Pancreas (tissue), 10 donors: ENCODE measurements around the gene C11orf91. TPM values are rescaled to one million over a fixed set of nuclear protein-coding genes. Genes with fewer than 3 reads are reported as not detected.

Source experiments
- ATAC-seq, 4 donors: fragments of 200-7000 bp; cut with Tn5 transposase; one replicate each; pipeline versions ENCODE4 v1.8.0 to v1.9.1; 2020; ENCODE audit warnings: mild to moderate bottlenecking in 4 of 4, moderate library complexity in 4 of 4
- DNase-seq, 6 donors: peaks; one replicate each; pipeline ENCODE4 v3.0.0-alpha.2; 2020
- FAIRE-seq: peaks from 2 replicates; lab custom pipeline; 2012; peaks lifted over from hg19 to GRCh38; lab: Jason Lieb, UNC
- H3K27ac ChIP-seq, 4 donors: fragments of 200-600 bp; sonication (generic); 1 replicate in 3 of 4; 2 replicates in 1 of 4; pipeline versions ENCODE4 v1.5.0 to v1.8.0; 2020
- H3K27me3 ChIP-seq, 4 donors: fragments of 200-600 bp; one replicate each; pipeline ENCODE4 v1.8.0; 2021
- H3K36me3 ChIP-seq, 3 donors: fragments of 200-600 bp; sonication (generic) in 1 of 3; one replicate each; pipeline versions ENCODE4 v1.5.0 to v1.8.0; 2020 to 2021
- H3K4me1 ChIP-seq, 3 donors: fragments of 200-600 bp; one replicate each; pipeline ENCODE4 v1.8.0; 2021
- H3K4me3 ChIP-seq, 4 donors: fragments of 200-600 bp; sonication (generic) in 2 of 4; one replicate each; pipeline versions ENCODE4 v1.5.0 to v1.8.0; 2020 to 2021
- H3K9me3 ChIP-seq, 4 donors: fragments of 200-600 bp; one replicate each; pipeline ENCODE4 v1.8.0; 2021
- WGBS, 2 donors: extraction: QIAGEN DNeasy Blood & Tissue Kit; methylation state at CpG; one replicate each; pipeline ENCODE4 v1.1.7; 2013; 5-methylcytosine and 5-hydroxymethylcytosine counted together
- intact Hi-C, 3 donors: fragments of 100-400 bp; cut with DNase I; formaldehyde crosslinking; loops; one replicate each; pipeline versions ENCODE4 v1.11.1 to v1.14.2; 2022
- polyA plus RNA-seq, 2 donors: library from polyadenylated mRNA; stranded (reverse); fragments of 200-250 nt; gene quantifications; one replicate each; pipeline ENCODE4 v1.2.3, GENCODE V29; 2013
- total RNA-seq, 6 donors: library from RNA; stranded (reverse); fragmentation: NEBNext Ultra II Directional in 4 of 6; extraction: Animal tissue kit (Norgen Biotek cat#: 25700) in 4 of 6; gene quantifications; one replicate each; pipeline versions ENCODE4 v1.2.1 to v1.2.4, GENCODE V29; 2021 to 2023
- TF ChIP-seq, protein P1 (sequence below), 4 donors: fragments of 200-600 bp; sonication (generic) in 3 of 4; IDR thresholded peaks; one replicate each; pipeline versions ENCODE4 v1.5.0 to v1.8.0; 2021; ENCODE audit warnings: antibody characterized with exemption in 4 of 4
- donor health status: healthy with polysubstance abuse.
- donor health status: DM: no; HTN: no; CAD: no; lungs with moderate emphysema.
- donor health status: DM: no; HTN: no; CAD: no.
- donor health status: control.
- donor health status: control.
- donor health status: Bipolar disorder and iron deficiency.
- donor health status: DM: yes; HTN: yes; CAD: no.
- donor health status: DM: no; HTN: no; CAD: no.
- donor health status: DM: no; HTN: no; CAD: no.
- donor health status: DM: yes; HTN: yes; CAD: no.

Gene C11orf91
- total and polyA plus RNA-seq, 8 donors = 0.26 to 0.31 (median 0.28) TPM; not detected in 5

DNA sequence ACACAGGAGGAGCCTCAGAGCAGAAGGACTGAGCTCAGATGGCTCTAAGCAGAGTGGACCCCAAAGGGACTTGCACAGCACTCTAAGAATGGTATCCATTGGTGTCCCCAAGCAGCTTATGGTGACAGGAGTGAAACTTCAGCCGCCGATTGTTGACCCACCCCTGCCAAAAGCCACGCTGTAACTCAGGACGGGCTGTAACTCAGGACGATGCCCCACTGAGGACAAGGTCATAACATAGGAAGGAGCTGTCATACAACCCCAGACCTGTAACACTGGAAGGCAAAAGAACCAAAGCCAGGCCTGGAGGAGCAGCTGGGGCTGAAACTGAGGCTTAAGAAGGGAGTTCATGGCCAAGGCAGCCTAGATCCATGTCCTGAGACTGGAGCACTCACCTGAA is 21.4 kb upstream of the C11orf91 start:
- Histone ChIP-seq H3K36me3 (peaks cover 0 to 24% (median 7%) of the 10 kb centered on the region in 3 donors), H3K9me3 (no peaks in the 10 kb centered on the region), H3K27ac (peak overlapping the region in 2 of 4 donors; percentile 4 to 68), H3K4me3 (no peak overlapping the region), H3K27me3 (no peaks in the 10 kb centered on the region), H3K4me1 (peaks cover 0 to 25% (median 5%) of the 10 kb centered on the region in 3 donors)
- intact Hi-C loops = no loop called here
- 75 to 81% methylated on average over 5 of the region's 5 CpGs for WGBS, 2 donors
- TF ChIP-seq, protein P1, sequence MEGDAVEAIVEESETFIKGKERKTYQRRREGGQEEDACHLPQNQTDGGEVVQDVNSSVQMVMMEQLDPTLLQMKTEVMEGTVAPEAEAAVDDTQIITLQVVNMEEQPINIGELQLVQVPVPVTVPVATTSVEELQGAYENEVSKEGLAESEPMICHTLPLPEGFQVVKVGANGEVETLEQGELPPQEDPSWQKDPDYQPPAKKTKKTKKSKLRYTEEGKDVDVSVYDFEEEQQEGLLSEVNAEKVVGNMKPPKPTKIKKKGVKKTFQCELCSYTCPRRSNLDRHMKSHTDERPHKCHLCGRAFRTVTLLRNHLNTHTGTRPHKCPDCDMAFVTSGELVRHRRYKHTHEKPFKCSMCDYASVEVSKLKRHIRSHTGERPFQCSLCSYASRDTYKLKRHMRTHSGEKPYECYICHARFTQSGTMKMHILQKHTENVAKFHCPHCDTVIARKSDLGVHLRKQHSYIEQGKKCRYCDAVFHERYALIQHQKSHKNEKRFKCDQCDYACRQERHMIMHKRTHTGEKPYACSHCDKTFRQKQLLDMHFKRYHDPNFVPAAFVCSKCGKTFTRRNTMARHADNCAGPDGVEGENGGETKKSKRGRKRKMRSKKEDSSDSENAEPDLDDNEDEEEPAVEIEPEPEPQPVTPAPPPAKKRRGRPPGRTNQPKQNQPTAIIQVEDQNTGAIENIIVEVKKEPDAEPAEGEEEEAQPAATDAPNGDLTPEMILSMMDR (IDR thresholded peaks at IDR 0.05) = no peak
- no peak for FAIRE-seq
- ATAC-seq = no peak
- no peak for DNase-seq

GRCh38 chr11:33721426-33721825 is 20.8 kb upstream of the C11orf91 start:
- Histone ChIP-seq H3K4me1 (peaks cover 0 to 30% (median 5%) of the 10 kb centered on the region in 3 donors), H3K4me3 (no peak overlapping the region), H3K27ac (peak overlapping the region in 1 of 4 donors; percentile 18), H3K9me3 (no peaks in the 10 kb centered on the region), H3K27me3 (no peaks in the 10 kb centered on the region), H3K36me3 (peaks cover 0 to 28% (median 7%) of the 10 kb centered on the region in 3 donors)
- intact Hi-C loops = no loop called here
- FAIRE-seq = no peak
- no peak for ATAC-seq
- TF ChIP-seq, protein P1 (IDR thresholded peaks at IDR 0.05) = no peak
- 12 to 16% methylated on average over 1 of the region's 1 CpG for WGBS, 2 donors
- no peak for DNase-seq

GRCh38 chr11:33719587-33719986 is 19.0 kb upstream of the C11orf91 start:
- DNase-seq = no peak
- Histone ChIP-seq H3K27ac (no peak overlapping the region), H3K4me3 (no peak overlapping the region), H3K36me3 (peaks cover 0 to 28% (median 7%) of the 10 kb centered on the region in 3 donors), H3K9me3 (no peaks in the 10 kb centered on the region), H3K4me1 (peaks cover 5 to 27% (median 11%) of the 10 kb centered on the region in 3 donors), H3K27me3 (no peaks in the 10 kb centered on the region)
- TF ChIP-seq, protein P1 (IDR thresholded peaks at IDR 0.05) = no peak
- intact Hi-C loops = no loop called here
- no peak for FAIRE-seq
- no peak for ATAC-seq
- WGBS, 2 donors = 81 to 85% methylated on average over 5 of the region's 5 CpGs

GRCh38 chr11:33718440-33718839 is 17.8 kb upstream of the C11orf91 start:
- H3K27me3 ChIP-seq = no peaks in the 10 kb centered on the region
- TF ChIP-seq, protein P1 (IDR thresholded peaks at IDR 0.05) = no peak
- H3K36me3 ChIP-seq = peaks cover 0 to 28% (median 7%) of the 10 kb centered on the region in 3 donors
- H3K4me1 ChIP-seq = peaks cover 10 to 25% (median 22%) of the 10 kb centered on the region in 3 donors
- no peak for ATAC-seq
- no peak overlapping the region for H3K4me3 ChIP-seq
- H3K9me3 ChIP-seq = no peaks in the 10 kb centered on the region
- WGBS, 2 donors = 73 to 78% methylated on average over 2 of the region's 2 CpGs
- H3K27ac ChIP-seq = no peak overlapping the region
- intact Hi-C loops = no loop called here
- FAIRE-seq = no peak
- no peak for DNase-seq

DNA sequence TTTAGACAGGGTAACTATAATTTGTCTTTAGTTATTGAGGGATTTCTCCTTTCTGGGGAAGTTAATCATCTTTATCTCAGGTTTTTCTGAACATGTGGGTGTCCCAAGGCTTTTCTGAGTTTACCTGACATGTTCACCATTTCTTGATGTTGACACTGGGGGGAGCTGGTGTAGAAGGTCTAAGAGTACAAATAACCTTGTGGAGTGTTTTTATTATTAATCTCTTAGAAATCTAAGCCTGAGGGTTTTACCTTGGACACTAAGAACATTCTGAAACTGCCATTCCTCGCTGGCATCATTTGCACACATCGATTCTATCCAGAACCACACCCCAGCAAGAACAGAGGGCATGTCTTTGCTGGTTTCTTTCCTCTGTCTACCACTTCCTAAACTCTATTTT is 15.6 kb upstream of the C11orf91 start:
- Histone ChIP-seq H3K36me3 (peaks cover 0 to 28% (median 7%) of the 10 kb centered on the region in 3 donors), H3K4me3 (no peak overlapping the region), H3K4me1 (peaks cover 15 to 32% (median 24%) of the 10 kb centered on the region in 3 donors), H3K27me3 (no peaks in the 10 kb centered on the region), H3K27ac (peak overlapping the region in 1 of 4 donors; percentile 17), H3K9me3 (no peaks in the 10 kb centered on the region)
- FAIRE-seq = no peak
- intact Hi-C loops = no loop called here
- 18 to 22% methylated on average over 2 of the region's 2 CpGs for WGBS, 2 donors
- ATAC-seq = peak in 2 of 4 donors; percentile 59 to 72
- no peak for DNase-seq
- TF ChIP-seq, protein P1 (IDR thresholded peaks at IDR 0.05) = peak in 1 of 4 donors; percentile 18
